LNCAP (cell line): ENCODE measurements around the gene ARID5B.

ENCODE experiments used
- CTCF ChIP-seq: fragments of 450-650 bp; IDR thresholded peaks from 2 replicates; pipeline ENCODE4 v1.5.1; 2017; ENCODE audit warnings: mild to moderate bottlenecking

Gene ARID5B

GRCh38 chr10:62019685-62020359 is 118.3 kb downstream of the ARID5B start:
- no peak for TF ChIP-seq CTCF

- no peak for TF ChIP-seq CTCF
Measured at GRCh38 chr10:62021128-62021665, 119.7 kb downstream of the ARID5B start.

GRCh38 chr10:62021978-62022802 is 120.7 kb downstream of the ARID5B start:
- no peak for TF ChIP-seq CTCF

- TF ChIP-seq CTCF: no peak
Measured at GRCh38 chr10:62022830-62023229, 121.3 kb downstream of the ARID5B start.

- TF ChIP-seq CTCF: no peak
Measured at GRCh38 chr10:62023329-62023728, 121.8 kb downstream of the ARID5B start.

- TF ChIP-seq CTCF: no peak
Measured at GRCh38 chr10:62024026-62024701, 122.7 kb downstream of the ARID5B start.

- no peak for TF ChIP-seq CTCF
Measured at GRCh38 chr10:62025134-62025794, 123.8 kb downstream of the ARID5B start.
